GM19351 (cell line): ENCODE results near the gene ALOX5AP.
"Not testable (repeated sequence)": the region's sequence is repeated elsewhere in the genome, so short reads cannot be mapped to it uniquely, and the experiment has no call there.

Experiments used
- ATAC-seq: cut with Tn5 transposase; IDR thresholded peaks from one replicate; pipeline ENCODE4 v1.9.1; 2021; ENCODE audit warnings: mild to moderate bottlenecking, moderate library complexity; ENCODE audit not compliant: unreplicated experiment

ALOX5AP gene

DNA sequence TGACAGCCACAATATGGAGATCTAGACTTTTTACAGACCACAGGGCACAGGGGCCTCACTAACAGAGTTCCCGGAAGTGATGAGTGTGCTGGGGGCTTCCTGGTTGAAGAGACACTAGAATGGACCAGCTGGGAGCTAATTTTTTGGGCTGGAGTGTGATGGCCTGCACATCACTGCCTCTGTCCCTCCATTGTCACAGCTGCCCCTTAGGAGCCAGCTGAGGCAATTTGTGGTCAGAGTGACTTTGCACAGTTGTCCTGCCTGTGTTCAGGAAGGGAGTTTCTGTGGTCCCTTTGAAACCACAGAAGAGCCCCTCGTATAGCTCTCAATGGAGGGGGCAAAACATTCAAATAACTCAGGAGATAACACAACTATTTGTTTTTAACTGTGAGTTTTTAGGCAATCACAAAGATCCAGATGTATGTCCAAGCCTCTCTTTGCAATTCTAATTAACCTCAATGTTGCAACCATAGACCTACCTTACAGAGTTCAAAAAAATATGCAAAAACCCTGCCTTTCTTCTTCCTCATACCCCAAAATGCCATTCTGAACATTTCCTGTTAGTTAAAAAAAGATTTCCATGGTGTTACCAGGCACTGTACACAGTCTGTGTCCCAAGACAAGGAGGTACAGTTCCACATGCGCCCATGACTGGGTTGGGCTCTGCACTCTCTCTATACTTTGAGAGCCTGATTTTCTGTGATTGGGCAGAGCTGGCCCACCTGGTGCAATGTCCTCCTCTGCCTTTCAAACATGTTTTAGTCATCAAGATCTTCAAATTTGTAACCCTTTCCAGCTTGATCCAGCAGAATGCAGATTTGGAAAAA, 2.4 kb downstream of the ALOX5AP start:
- ATAC-seq: no peak

DNA sequence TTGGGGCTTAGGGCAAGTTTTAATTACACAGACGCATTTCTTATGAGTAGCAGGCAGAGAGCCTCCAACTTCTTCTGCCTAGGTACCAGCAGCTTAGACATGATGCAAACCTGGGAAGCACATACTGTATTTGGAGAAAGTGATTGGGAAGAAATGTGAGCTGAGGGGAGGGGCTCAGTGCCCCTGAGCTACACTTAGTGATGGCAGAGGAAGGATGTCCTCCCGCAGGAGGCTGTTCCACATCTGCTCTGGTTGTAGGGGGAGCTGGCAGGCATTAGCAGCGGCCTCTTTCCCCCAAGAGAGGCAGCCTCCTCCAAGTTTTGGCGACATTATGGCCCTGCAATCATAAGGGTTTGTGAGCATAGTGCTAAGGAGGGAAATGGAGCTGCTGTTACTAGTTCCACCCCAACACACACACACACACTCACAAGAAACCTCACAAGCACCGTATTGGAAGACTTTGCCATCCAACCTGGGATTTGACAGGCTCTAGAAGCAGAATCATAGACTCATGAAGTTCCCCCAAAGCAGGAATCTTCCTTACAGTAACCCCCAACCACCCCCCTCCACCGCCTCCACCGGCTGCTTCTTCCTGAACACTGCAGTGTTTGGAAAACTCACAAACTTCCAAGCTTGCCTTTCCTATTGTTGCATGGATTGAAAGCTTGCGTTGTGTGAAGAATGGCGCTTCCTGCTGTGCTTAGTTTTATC, 3.3 kb downstream of the ALOX5AP start:
- no peak for ATAC-seq

DNA sequence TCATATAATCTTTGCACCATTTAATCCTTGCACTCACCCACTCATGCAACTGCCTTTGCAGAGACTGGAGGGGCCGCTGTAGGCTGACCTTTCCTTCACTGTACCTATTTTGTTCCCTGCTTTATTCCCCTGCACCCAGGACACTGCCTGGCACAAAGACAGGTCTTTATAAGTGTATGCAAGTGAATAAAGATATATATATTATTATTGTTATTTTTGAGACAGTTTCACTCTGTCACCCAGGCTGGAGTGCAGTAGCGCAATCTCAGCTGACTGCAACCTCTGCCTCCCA, 3.8 kb downstream of the ALOX5AP start:
- ATAC-seq: no peak

DNA sequence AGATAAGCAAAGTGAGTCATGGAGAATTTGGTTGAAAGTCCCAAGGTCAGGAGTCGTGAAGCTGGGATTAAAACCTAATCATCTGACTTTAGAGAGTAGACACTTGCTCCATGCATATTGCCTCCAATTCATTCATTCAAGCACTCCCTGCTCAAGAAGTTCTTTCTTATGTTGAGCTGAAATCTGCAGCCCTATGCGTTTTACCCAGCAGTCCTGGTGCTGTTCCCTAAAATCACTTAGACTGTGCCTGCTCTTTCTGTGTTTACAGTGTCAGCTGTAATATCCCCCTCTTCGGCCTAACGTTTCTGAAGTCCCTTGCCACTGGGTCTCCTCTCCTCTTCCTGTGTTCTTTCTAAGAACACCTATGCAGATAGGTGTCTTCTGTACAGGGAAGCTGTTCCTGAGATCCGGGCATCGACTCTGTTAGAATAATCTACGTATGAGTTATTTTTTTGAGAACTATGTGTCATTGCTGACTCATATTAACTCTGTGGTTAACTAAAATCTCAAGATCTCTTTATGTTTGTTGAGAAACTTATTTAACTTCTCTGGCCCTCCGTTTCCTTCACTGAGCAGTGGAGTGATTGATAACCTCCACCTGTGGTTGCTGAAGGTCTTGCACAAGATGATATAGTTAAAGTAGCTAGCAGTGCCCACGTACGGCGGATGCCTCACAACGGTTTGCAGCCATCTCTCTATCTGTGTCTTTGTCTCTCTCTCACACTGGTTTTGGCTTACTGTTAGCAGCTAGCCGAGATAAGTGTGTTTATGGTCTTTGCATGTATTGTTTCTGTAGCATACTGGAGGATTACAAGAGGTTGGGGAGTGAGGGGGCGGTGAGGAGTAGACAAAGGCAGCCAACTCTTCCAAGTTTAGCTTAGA, 4.7 kb downstream of the ALOX5AP start:
- peak; percentile 43 for ATAC-seq

DNA sequence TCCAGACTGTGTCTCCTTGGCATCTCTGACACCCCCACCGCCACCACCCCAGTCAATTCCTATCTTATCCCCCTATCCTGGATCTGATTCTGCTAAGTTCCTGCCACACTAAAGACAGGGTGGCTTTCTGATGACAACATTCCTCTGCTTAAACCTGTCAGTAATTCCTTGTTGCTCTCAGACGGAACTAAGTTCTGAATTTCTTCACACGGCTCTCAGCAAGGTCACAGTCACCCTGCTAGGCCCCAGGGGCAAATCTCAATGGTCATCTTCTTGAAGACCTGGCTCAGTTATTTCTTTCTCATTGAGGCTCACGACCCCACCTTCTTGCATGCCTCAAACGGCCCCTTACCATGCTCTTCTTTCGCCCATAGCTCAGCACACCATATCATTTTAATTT, 7.6 kb downstream of the ALOX5AP start:
- no peak for ATAC-seq

DNA sequence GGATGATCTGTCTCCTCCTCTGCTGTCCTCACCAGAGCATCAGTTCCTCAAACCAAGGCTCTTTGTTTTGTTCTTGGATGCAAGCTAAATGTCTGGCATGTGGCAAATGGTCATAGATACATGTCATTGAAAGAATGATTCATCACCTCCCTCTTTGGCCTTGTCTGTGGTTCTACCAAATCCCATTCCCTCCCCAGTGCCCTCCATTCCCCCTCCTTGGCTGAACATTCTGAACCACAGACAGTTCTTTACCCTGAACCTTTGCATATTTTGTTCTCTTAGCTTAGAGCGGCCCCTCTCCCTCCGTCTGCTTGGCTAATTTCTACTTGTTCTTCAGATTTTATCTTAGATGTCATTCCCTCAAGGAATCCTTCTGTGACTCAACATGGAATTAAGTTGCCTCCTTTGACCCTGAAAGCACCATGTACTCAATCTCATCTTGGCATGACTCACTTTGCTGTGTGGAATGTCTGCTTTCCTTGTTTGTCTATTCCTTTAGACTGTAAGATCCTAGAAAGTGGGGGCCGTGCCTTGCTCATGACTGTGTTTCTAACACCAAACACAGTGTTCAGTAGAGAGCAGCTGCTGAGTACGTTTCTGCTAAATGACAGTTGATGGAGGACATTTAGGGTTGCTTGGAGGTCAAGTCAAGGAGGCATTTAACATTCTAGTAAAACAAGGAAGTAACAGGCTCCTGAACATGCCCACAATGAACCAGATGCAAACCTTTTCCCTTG, 8.1 kb downstream of the ALOX5AP start:
- ATAC-seq: no peak

DNA sequence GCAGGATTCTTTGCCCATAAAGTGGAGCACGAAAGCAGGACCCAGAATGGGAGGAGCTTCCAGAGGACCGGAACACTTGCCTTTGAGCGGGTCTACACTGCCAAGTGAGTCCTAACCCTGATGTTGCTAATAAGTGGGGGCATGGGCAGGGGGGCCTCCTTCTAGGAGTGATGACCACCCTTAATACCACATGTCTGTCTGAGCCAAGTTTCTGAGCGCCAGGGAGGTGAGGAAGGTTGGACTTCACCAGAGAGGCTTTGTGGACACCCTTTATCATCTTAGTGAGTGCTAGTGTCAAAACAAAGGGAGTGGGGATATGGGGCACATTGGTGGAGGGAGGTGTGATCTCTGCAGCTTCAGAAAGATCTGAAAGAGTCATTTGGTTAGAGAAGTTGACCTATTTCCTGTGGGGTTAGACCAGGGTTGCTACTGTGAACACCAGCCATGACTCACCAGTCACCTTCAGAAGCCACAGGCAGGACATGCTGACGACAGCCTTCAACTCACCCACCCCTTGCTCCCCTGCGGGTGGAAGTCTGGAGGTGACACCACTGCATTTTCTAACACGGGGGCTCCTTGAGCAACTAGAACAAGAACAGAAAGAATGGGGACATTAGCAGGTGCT, 8.8 kb downstream of the ALOX5AP start:
- ATAC-seq: peak; percentile 94

DNA sequence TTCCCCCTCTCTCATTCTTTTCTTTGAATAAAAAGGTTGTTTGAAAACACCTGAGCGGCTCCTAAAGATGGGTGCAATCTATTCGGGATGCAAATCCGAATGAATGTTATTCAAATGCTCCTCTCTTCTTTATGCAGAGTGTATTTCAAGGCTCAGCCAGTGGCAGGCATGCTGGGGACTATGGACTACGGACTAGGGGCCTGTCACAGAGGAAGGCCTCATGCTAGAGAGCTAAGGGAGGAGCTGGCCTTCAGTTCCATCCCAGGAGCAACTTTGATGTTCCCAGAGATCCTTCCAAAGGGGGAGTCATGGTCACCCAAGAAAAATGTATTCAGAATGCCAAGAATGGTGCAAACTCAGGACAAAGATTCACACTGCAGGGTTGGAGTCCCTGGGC, 9.3 kb downstream of the ALOX5AP start:
- no peak for ATAC-seq

DNA sequence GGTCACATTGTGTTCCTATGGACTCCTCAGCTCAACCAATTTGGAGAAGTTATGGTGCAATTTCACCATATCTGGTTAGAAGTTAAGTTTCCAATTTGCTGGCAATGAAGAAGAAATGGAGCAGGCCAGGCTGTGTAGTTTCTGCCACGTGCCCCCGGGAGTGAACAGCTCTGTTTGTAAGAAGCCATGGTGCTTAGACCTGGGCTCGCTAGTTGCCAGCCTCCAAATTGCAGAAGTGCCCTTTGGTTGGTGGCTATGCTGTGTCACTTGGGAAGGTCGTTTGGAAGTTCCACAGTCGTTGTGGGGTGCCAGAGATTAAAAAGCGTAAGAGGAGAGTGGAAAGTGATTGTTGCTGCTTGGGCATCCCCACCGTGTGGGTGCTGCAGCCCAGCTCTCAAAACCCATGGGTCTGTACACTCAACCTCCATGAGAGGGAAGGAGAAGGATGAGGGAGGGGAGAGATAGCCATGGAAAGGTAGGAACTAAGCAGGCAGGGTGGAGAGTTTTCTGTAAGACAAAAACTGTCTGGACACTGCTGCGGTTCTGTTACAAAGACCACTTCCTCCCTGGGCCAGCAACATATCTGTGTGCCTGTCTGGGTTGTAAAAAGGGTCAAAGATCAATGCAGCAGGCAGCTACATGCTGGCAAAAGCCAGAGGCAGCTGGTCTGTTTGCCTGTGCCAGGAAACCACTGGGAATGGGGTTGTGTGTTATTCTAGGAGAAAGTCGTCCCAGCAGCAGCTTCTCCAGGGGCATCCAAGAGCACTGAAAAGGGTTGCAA, 10.8 kb downstream of the ALOX5AP start:
- no peak for ATAC-seq

DNA sequence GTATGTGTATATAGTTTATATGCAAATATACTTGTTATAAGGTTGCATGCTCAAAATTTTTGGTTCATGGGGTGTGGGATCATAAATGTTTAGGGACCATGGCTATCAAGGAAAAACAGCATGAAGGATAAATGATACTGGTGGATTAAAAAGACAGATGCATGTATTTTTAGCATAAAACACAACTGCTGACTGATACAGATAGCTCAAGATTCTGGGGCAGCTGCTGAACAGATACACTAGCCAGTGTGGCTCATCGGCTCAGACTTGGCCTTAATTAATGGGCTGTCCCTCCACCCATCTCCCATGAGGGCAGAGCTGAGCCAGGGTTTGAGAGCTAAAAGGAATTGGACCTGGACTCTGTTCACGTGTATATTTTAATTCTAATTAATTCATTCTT, 11.4 kb downstream of the ALOX5AP start:
- no peak for ATAC-seq

DNA sequence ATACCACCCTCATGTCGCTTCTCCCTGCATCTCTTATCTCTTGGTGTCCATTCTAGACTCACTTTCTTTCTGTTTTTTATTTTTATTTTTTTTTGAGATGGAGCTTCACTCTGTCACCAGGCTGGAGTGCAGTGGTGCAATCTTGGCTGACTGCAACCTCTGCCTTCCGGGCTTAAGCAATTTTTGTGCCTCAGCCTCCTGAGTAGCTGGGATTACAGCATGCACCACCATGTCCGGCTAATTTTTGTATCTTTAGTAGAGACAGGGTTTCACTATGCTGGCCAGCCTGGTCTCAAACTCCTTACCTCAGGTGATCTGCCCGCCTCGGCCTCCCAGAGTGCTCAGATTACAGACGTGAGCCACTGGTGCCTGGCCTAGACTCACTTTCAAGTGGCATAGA, 12.5 kb downstream of the ALOX5AP start:
- ATAC-seq: not testable (repeated sequence)

DNA sequence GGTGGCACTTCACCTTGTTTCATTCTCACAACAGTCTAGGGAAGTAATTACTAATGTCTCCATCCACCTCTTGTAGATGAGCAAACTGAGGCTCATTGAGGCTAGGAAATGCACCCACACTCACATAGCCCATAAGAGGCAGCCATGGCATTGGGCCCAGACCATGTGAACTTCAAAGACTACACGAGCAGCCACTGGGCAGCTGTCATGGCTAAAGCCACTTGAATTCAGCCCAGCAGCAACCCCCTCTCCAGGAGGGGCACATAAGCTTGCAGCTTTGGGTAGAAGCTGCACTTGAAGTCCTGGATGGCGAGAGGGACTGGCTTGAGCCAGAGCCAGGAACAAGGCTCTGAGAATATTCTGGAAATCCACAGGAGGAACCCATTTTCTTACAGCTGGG, 13.4 kb downstream of the ALOX5AP start:
- no peak for ATAC-seq

DNA sequence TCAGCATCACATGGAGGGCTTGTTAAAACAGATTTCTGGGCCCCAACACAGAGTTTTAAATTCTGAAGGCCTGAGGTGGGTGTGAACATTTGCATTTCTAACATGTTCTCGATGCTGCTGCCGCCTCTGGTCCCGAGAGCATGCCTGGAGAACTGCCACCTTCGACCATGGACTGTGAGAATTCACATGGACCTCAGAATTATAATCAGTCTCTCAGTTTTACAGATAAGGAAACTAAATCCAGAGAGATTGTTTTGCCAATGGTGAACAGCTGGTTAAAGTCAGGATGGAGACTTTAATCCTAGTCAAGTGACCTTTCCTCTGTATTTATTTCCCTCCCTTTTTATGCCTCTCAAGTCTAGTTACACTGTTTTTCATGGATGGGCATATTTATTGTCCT, 14.7 kb downstream of the ALOX5AP start:
- ATAC-seq: no peak

DNA sequence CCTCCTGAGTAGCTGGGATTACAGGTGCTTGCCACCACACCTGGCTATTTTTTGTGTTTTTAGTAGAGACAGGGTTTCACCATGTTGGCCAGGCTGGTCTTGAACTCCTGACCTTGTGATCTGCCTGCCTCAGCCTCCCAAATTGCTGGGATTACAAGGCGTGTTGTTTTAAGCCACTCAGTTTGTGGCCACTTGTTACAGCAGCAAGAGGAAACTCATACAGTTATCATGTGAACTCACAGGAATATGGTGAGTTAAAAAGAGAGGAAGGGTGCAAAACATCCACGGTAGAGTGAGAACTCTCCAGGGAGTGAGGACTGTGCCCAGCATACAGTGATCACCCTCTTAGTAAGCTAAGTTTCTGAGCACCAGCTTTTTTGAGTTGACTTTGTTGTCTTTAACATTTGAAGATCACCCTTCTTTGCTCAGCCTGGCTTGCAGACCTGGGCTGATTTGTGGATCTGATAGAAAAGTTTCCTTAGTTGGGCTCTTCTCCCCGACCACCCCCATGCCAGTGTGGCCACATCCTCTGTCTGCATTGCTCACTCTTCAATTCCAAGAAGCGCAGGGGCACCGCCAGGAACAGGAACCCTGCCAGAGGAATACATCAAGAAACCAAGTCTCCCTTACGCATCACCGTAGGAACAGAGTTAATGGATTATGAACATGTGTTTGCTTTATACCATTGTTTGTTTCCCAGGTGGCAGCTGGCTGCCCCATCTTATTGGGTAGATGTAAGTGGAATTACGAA, 16.0 kb downstream of the ALOX5AP start:
- no peak for ATAC-seq

DNA sequence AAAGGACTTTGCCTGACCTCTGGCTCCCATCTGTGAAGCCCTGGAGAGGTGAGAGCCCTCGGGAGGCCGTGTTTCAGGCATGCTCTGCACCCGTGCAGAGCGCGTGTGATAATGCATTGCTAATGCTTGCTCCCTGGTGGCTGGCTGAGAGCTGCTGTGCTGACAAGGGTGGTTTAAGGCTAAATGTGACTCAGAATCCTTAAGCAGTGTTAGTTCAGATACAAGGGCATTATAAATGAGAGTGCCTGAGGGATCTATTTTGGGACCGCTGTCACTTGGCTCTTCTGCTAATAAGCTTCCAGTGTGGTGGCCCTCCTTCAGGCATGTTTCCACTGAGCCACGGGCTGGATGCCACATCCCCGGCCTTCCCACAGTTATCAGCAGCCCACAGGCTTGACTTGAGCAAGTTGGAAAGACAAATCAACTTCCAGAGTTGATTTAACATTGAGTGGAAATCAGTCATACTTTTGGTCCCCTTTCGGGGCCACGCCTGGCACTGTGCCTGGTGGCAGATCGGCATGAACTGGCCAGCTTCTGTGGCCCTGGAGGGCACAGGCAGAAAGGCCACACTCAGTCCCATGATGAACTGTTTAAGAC, 17.0 kb downstream of the ALOX5AP start:
- ATAC-seq: no peak

DNA sequence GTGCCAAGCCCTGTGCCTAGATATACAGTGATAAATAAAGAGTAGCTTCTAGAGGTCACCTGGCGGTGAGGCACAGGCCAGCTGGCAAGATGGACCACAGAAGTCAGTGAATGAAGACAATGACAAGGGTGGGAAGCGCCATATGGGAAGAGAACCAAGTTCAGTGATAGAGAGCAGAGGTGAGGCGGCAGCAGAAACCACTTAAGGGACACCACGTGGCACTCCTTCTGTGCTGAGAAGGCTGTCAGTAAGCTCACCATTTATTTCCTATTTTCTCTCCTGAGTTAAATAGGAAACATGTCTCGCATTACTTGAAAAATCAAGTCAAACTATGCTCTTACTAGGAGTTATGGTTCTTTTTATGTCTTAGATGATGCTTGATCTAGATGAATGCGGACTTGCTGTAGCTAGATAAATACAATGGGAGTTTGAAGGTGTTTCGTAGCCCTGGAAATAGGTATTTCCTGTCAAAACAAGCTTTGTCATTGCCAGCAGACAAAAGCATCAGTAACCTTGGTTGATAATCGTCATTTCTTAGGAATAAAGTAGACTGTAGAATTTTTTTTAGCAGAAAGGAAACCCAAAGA, 17.8 kb downstream of the ALOX5AP start:
- ATAC-seq: no peak

DNA sequence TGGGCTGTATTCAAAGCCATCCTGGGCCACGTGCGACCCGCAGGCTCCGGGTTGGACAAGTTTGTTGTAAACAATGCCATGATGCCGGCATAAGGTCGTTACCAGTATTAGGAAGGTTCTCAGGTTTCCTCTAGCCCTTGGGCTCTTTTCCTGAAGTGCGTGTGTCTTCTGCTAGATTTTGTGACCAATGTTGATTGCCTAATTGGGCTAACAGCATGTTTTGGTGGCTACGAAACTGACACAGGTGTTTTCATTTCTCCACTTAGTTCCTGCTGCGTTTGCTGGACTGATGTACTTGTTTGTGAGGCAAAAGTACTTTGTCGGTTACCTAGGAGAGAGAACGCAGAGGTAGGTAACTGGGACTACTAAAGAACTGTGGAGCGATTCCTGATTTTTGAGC, 20.3 kb downstream of the ALOX5AP start:
- ATAC-seq: no peak

DNA sequence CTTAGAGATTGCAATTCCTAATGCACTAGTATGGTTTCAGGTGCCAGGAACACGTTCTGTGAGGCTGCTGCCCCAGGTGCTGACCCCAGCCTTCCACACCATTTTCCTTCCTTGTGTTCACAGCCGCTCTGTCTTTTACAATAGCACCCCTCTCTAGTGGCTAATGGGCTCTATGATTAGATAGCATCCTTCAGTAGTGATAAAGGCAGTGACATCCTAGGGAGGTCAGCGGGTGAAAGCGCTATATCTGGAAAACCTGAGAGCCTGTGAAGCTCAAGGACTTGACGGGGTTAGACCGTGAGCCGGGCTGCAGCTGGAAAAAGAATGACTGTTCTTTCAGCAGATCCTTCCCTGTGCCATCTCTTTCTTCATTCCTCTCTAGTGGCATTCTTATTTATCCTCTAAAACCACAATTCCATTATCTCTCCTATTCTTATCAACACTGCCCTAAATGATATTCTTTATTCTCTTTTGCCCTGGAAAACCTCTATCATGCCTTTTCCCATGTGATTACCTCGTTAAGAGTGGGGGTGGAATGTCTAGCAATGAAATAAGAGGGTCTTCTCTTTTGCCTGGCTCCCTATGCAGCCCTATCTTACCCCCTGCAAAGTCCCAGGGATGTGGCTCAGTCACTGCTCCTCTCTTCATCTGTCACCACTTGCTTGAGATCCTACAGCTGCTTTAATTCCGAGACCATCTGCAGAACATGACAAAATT, 21.8 kb downstream of the ALOX5AP start:
- no peak for ATAC-seq
